Activated naive CD8-positive, alpha-beta T cell (primary cell): ENCODE results near the gene USP40.

Source experiments
- H3K27ac Mint-ChIP-seq: one replicate; pipeline ENCODE4 v1.8.0; 2021; ENCODE audit warnings: mixed read lengths
- H3K27me3 Mint-ChIP-seq: one replicate; pipeline ENCODE4 v1.8.0; 2021; ENCODE audit warnings: mixed read lengths
- H3K36me3 Mint-ChIP-seq: one replicate; pipeline ENCODE4 v1.8.0; 2021; ENCODE audit warnings: mixed read lengths
- H3K4me1 Mint-ChIP-seq: one replicate; pipeline ENCODE4 v1.8.0; 2021; ENCODE audit warnings: low read depth, mixed read lengths
- H3K4me3 Mint-ChIP-seq: one replicate; pipeline ENCODE4 v1.8.0; 2021; ENCODE audit warnings: mild to moderate bottlenecking, mixed read lengths
- H3K9me3 Mint-ChIP-seq: one replicate; pipeline ENCODE4 v1.8.0; 2021; ENCODE audit warnings: low read depth, mixed read lengths

USP40 gene

DNA sequence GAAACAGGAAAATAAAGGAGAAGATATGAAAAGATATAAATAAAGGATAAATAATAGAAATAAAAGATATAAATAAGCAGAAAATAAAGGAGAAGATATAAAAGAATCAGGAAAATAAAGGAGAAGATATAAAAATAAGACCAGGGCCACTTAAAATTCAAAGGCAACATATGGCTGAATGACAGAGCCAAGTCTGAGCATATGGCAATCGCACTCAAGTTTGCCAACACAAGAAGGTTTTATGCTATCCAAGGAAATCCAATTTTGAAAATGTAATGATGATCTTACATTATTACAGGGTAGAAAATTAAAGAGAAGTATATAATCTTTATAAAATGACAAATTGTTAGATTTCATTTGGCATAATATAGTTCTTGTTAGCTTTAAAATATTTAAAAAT is 33.6 kb downstream of the USP40 start:
- Mint-ChIP-seq H3K4me3 (no peak overlapping the region), H3K27ac (no peak overlapping the region), H3K9me3 (no peaks in the 10 kb centered on the region), H3K27me3 (no peaks in the 10 kb centered on the region), H3K36me3 (peaks cover 16% of the 10 kb centered on the region), H3K4me1 (no peaks in the 10 kb centered on the region)

- Mint-ChIP-seq H3K9me3 (no peaks in the 10 kb centered on the region), H3K36me3 (peaks cover 14% of the 10 kb centered on the region), H3K4me1 (no peaks in the 10 kb centered on the region), H3K27me3 (no peaks in the 10 kb centered on the region), H3K27ac (no peak overlapping the region), H3K4me3 (no peak overlapping the region)
Measured at GRCh38 chr2:233531955-233532354, 34.6 kb downstream of the USP40 start.

GRCh38 chr2:233530381-233530780 is 36.2 kb downstream of the USP40 start:
- H3K4me3 Mint-ChIP-seq, result no peak overlapping the region

DNA sequence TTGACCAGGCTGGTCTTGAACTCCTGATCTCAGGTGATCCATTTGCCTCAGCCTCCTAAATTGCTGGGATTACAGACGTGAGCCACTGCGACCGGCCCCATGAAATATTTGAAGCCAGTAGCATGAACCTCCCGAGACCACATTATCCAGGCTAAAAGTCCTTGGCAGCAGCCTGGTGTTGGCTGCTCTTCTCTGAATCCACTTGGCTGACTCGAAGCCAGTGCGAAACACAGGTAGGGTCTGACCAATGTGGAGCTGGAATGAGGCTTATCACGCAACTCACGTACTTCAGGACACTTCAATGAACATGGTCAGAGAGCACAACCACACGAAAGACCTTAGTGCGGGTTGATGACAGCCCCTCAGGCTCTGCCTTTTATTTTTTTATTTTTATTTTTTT is 38.4 kb downstream of the USP40 start:
- H3K27ac Mint-ChIP-seq, result no peak overlapping the region
- H3K4me3 Mint-ChIP-seq, result no peak overlapping the region
- H3K9me3 Mint-ChIP-seq, result no peaks in the 10 kb centered on the region
- no peaks in the 10 kb centered on the region for H3K4me1 Mint-ChIP-seq
- no peaks in the 10 kb centered on the region for H3K27me3 Mint-ChIP-seq
- H3K36me3 Mint-ChIP-seq, result peaks cover 16% of the 10 kb centered on the region

More at GRCh38 chr2:233530381-233530780, 36.2 kb downstream of the USP40 start:
- H3K36me3 Mint-ChIP-seq, result peaks cover 16% of the 10 kb centered on the region
- H3K4me1 Mint-ChIP-seq, result no peaks in the 10 kb centered on the region
- no peaks in the 10 kb centered on the region for H3K9me3 Mint-ChIP-seq
- no peak overlapping the region for H3K27ac Mint-ChIP-seq
- no peaks in the 10 kb centered on the region for H3K27me3 Mint-ChIP-seq

- H3K4me3 Mint-ChIP-seq, result no peak overlapping the region
- H3K27ac Mint-ChIP-seq, result no peak overlapping the region
- no peaks in the 10 kb centered on the region for H3K4me1 Mint-ChIP-seq
- peaks cover 21% of the 10 kb centered on the region for H3K36me3 Mint-ChIP-seq
- no peaks in the 10 kb centered on the region for H3K27me3 Mint-ChIP-seq
- no peaks in the 10 kb centered on the region for H3K9me3 Mint-ChIP-seq
Measured at GRCh38 chr2:233525791-233526190, 40.8 kb downstream of the USP40 start.

GRCh38 chr2:233519787-233520611 is 46.6 kb downstream of the USP40 start:
- Mint-ChIP-seq H3K36me3 (peaks cover 21% of the 10 kb centered on the region), H3K27ac (no peak overlapping the region), H3K27me3 (no peaks in the 10 kb centered on the region), H3K4me3 (no peak overlapping the region), H3K9me3 (no peaks in the 10 kb centered on the region), H3K4me1 (no peaks in the 10 kb centered on the region)

DNA sequence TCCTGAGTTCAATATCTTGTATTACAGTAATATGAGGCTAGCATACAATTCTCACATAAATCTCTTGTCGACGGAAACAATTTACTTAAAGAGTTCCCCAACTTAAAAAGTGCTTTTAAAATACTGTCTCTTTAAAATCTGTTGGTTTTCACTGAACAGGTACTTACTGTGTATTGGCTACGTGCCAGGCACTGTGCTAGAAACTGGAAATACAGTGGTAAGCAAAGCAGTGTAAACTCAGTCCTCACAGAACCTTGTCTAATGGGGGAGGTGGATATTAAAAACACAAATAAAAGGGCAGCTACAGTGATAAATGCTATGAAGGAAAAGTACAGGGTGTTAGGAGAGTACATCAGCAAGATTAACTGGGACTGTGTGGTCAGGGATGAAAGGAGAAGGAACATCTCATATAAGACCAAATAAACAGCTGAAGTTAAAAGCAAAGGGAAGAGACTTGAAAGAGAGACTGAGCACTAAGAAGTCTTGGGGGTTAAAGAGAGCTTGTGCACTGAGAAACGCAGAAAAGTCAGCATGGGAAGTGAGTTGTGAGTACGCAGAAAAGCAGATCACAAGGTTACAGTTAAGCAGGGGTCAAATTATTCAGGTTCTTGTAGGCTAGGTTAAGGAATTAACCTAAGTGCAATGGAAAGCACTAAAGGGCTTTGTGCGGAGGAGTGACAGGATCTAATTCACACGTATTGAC is 52.5 kb downstream of the USP40 start:
- H3K36me3 Mint-ChIP-seq, result peaks cover 14% of the 10 kb centered on the region
- H3K27me3 Mint-ChIP-seq, result no peaks in the 10 kb centered on the region
- H3K9me3 Mint-ChIP-seq, result no peaks in the 10 kb centered on the region
- no peak overlapping the region for H3K4me3 Mint-ChIP-seq
- no peak overlapping the region for H3K27ac Mint-ChIP-seq
- peaks cover 3% of the 10 kb centered on the region for H3K4me1 Mint-ChIP-seq

GRCh38 chr2:233503947-233504637 is 62.5 kb downstream of the USP40 start:
- Mint-ChIP-seq H3K4me3 (no peak overlapping the region), H3K9me3 (peaks cover 34% of the 10 kb centered on the region), H3K27ac (no peak overlapping the region), H3K36me3 (peaks cover 62% of the 10 kb centered on the region), H3K27me3 (no peaks in the 10 kb centered on the region), H3K4me1 (no peaks in the 10 kb centered on the region)

DNA sequence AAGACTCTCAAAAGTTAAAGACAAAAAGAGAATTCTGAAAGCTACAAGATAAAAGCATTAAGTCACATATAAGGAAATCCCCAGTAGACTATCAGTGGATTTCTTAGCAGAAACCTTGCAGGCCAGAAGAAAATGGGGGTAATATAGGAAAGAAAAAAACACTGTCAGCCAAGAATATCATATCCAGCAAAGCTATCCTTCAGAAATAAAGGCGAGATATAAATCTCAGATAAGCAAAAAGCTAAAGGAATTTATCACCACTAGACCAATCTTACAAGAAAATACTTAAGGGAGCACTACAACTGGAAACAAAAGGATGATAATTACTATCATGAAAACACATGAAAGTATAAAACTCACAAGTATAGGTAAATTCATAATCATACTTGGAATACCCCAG is 63.1 kb downstream of the USP40 start:
- H3K4me3 Mint-ChIP-seq, result no peak overlapping the region
- H3K9me3 Mint-ChIP-seq, result peaks cover 34% of the 10 kb centered on the region
- H3K27ac Mint-ChIP-seq, result no peak overlapping the region
- H3K4me1 Mint-ChIP-seq, result no peaks in the 10 kb centered on the region
- no peaks in the 10 kb centered on the region for H3K27me3 Mint-ChIP-seq
- H3K36me3 Mint-ChIP-seq, result peaks cover 64% of the 10 kb centered on the region

- H3K9me3 Mint-ChIP-seq, result peaks cover 34% of the 10 kb centered on the region
- H3K4me3 Mint-ChIP-seq, result no peak overlapping the region
- H3K27ac Mint-ChIP-seq, result no peak overlapping the region
- peaks cover 59% of the 10 kb centered on the region for H3K36me3 Mint-ChIP-seq
- H3K27me3 Mint-ChIP-seq, result no peaks in the 10 kb centered on the region
- H3K4me1 Mint-ChIP-seq, result peaks cover 6% of the 10 kb centered on the region
Measured at GRCh38 chr2:233501198-233502076, 65.1 kb downstream of the USP40 start.

- H3K4me3 Mint-ChIP-seq, result no peak overlapping the region
- H3K27ac Mint-ChIP-seq, result no peak overlapping the region
- H3K36me3 Mint-ChIP-seq, result peaks cover 48% of the 10 kb centered on the region
- no peaks in the 10 kb centered on the region for H3K27me3 Mint-ChIP-seq
- peaks cover 29% of the 10 kb centered on the region for H3K9me3 Mint-ChIP-seq
- H3K4me1 Mint-ChIP-seq, result peaks cover 6% of the 10 kb centered on the region
Measured at GRCh38 chr2:233499928-233500327, 66.7 kb downstream of the USP40 start.

GRCh38 chr2:233498126-233498525 is 68.5 kb downstream of the USP40 start:
- H3K4me3 Mint-ChIP-seq, result no peak overlapping the region
- H3K27ac Mint-ChIP-seq, result no peak overlapping the region
- peaks cover 35% of the 10 kb centered on the region for H3K36me3 Mint-ChIP-seq
- peaks cover 11% of the 10 kb centered on the region for H3K9me3 Mint-ChIP-seq
- H3K4me1 Mint-ChIP-seq, result peaks cover 6% of the 10 kb centered on the region
- no peaks in the 10 kb centered on the region for H3K27me3 Mint-ChIP-seq

GRCh38 chr2:233497692-233498091 is 68.9 kb downstream of the USP40 start:
- Mint-ChIP-seq H3K27me3 (no peaks in the 10 kb centered on the region), H3K36me3 (peaks cover 34% of the 10 kb centered on the region), H3K4me1 (peaks cover 6% of the 10 kb centered on the region), H3K9me3 (peaks cover 8% of the 10 kb centered on the region), H3K4me3 (no peak overlapping the region), H3K27ac (no peak overlapping the region)
